K562 (cell line): Measurements from ENCODE around the gene AP1G1. TPM values are rescaled to one million over a fixed set of nuclear protein-coding genes. Genes with fewer than 3 reads are reported as not detected.

ENCODE experiments used
- ARHGAP35 ChIP-seq: fragments of 450-650 bp; IDR thresholded peaks from 2 replicates; pipeline ENCODE4 v1.6.1; 2018; ENCODE audit not compliant: partially characterized antibody
- CCAR2 ChIP-seq: fragments of 200-400 bp; formaldehyde crosslinking; IDR thresholded peaks from 2 replicates; pipeline ENCODE4 v1.6.1; 2017; ENCODE audit warnings: mild to moderate bottlenecking, low read depth, low read length
- CEBPG ChIP-seq, 3 experiments: fragments of 200-800 bp in 1 of 3; sonication (Bioruptor generic) in 1 of 3; sonication (generic) in 1 of 3; formaldehyde crosslinking in 1 of 3; IDR thresholded peaks in 2 of 3; conservative IDR thresholded peaks in 1 of 3; 2 replicates each; pipeline versions ENCODE4 v1.6.1 to v1.8.0; 2016 to 2022; ENCODE audit warnings: missing compliant biosample characterization in 2 of 3, missing genetic modification characterization in 2 of 3, mild to moderate bottlenecking in 1 of 3, missing genetic modification reagents in 1 of 3
- DLX4 ChIP-seq: fragments of 250-450 bp; sonication (Bioruptor Pico); IDR thresholded peaks from 2 replicates; pipeline ENCODE4 v1.6.1; 2021; ENCODE audit warnings: mild to moderate bottlenecking
- ELK1 ChIP-seq: sonication (generic); formaldehyde crosslinking; IDR thresholded peaks from 2 replicates; pipeline ENCODE4 v1.8.1; 2022; ENCODE audit warnings: missing genetic modification reagents
- GATAD2A ChIP-seq: fragments of 450-650 bp; IDR thresholded peaks from 2 replicates; pipeline ENCODE4 v1.6.1; 2017
- HBP1 ChIP-seq: fragments of 450-650 bp; formaldehyde crosslinking; IDR thresholded peaks from 2 replicates; pipeline ENCODE4 v1.4.0; 2022; ENCODE audit warnings: missing genetic modification characterization
- NFIC ChIP-seq: fragments of 450-650 bp; IDR thresholded peaks from 2 replicates; pipeline ENCODE4 v1.6.1; 2017; ENCODE audit warnings: mild to moderate bottlenecking, inconsistent platforms
- PREB ChIP-seq: sonication (generic); formaldehyde crosslinking; IDR thresholded peaks from 2 replicates; pipeline ENCODE4 v1.8.1; 2023; ENCODE audit warnings: mild to moderate bottlenecking, missing genetic modification reagents
- RBM25 ChIP-seq: fragments of 200-400 bp; formaldehyde crosslinking; IDR thresholded peaks from 2 replicates; pipeline ENCODE4 v1.6.1; 2018; ENCODE audit warnings: low read length, low read depth, moderate library complexity; ENCODE audit not compliant: severe bottlenecking
- RNF2 ChIP-seq: sonication (generic); IDR thresholded peaks from 2 replicates; pipeline ENCODE4 v1.6.1; 2016
- SNRNP70 ChIP-seq: fragments of 200-400 bp; formaldehyde crosslinking; optimal IDR thresholded peaks from 2 replicates; pipeline ENCODE3; 2017; ENCODE audit warnings: low read depth, low read length
- TAF7 ChIP-seq: fragments of 450-650 bp; IDR thresholded peaks from 2 replicates; pipeline ENCODE4 v1.6.1; 2016; ENCODE audit warnings: missing genetic modification characterization, missing compliant biosample characterization
- ZNF280A ChIP-seq: fragments of 450-650 bp; IDR thresholded peaks from 2 replicates; pipeline ENCODE4 v1.6.1; 2018; ENCODE audit warnings: mild to moderate bottlenecking, low read depth; ENCODE audit not compliant: partially characterized antibody
- ZNF609 ChIP-seq: sonication (generic); formaldehyde crosslinking; IDR thresholded peaks from 2 replicates; pipeline ENCODE4 v1.8.1; 2023; ENCODE audit warnings: missing genetic modification reagents, mild to moderate bottlenecking, borderline replicate concordance
- polyA plus RNA-seq, 8 experiments: library from polyadenylated mRNA; depleted of rRNA in 4 of 8; stranded (reverse) in 5 of 8; unstranded in 3 of 8; fragments of >200 nt; fragmentation: Nextera tagmentation in 2 of 8; fragmentation: Illumina TruSeq in 1 of 8; extraction: Ambion mirVana in 2 of 8; extraction: Trizol in 1 of 8; gene quantifications; 2 replicates each; pipeline versions ENCODE4 v1.2.1 to v1.2.3, GENCODE V29; 2011 to 2014; ENCODE audit warnings: inconsistent platforms in 1 of 8, missing spikeins in 1 of 8
- total RNA-seq, 7 experiments: library from RNA; depleted of rRNA in 6 of 7; stranded (reverse); fragments of >200 nt in 6 of 7; fragmentation: Illumina TruSeq in 2 of 7; extraction: Trizol in 2 of 7; gene quantifications; 2 replicates each; pipeline versions ENCODE4 v1.2.1 to v1.2.3, GENCODE V29; 2011 to 2021; ENCODE audit warnings: low replicate concordance in 1 of 7

The AP1G1 gene
- total and polyA plus RNA-seq, 9 of the 15 experiments (the other 6 are each of a cell fraction or from before 2014, with no cell fraction given), result 7.0 to 59.2 (median 42.0) TPM

GRCh38 chr16:71808593-71809459 is at the start of gene AP1G1 (continued):
- peak; percentile 69 for TF ChIP-seq NFIC
- TF ChIP-seq ARHGAP35, result no peak
- TF ChIP-seq HBP1 (CRISPR knock-in tag), result no peak
- TF ChIP-seq ZNF280A, result no peak
- no peak for TF ChIP-seq DLX4 (CRISPR knock-in tag)
- TF ChIP-seq CCAR2, result no peak
- TF ChIP-seq ZNF609 (CRISPR knock-in tag), result no peak; the same call in 1 of the 2 replicates
- 0 out of 2 replicates have a peak, but pooled peaks have one; percentile 19 for TF ChIP-seq RNF2
- TF ChIP-seq TAF7 (tag), result peak; percentile 98
- TF ChIP-seq GATAD2A, result no peak
- no peak for TF ChIP-seq PREB
- TF ChIP-seq RBM25, result no peak
- 0 out of 2 replicates have a peak, but pooled peaks have one; percentile 22 for TF ChIP-seq CEBPG (CRISPR knock-in tag; IDR thresholded peaks at IDR 0.05)
- TF ChIP-seq CEBPG (tag; conservative IDR thresholded peaks at IDR 0.05 in 1 of 2, IDR thresholded peaks at IDR 0.05 in 1 of 2), result peak in 1 of 2 experiments; percentile 36; a peak in 1 of 4 replicates
- TF ChIP-seq ELK1 (CRISPR knock-in tag), result no peak
- TF ChIP-seq SNRNP70, result no peak
